ENCODE results near the gene EEF1AKMT3. TPM values are rescaled to one million over a fixed set of nuclear protein-coding genes. Genes with fewer than 3 reads are reported as not detected.
A peak's percentile ranks its signal among the peaks of the same experiment; 100 is the strongest.

Gene EEF1AKMT3
- total RNA-seq, 2 experiments from 2014 or later, result 4.0 to 4.3 TPM

DNA sequence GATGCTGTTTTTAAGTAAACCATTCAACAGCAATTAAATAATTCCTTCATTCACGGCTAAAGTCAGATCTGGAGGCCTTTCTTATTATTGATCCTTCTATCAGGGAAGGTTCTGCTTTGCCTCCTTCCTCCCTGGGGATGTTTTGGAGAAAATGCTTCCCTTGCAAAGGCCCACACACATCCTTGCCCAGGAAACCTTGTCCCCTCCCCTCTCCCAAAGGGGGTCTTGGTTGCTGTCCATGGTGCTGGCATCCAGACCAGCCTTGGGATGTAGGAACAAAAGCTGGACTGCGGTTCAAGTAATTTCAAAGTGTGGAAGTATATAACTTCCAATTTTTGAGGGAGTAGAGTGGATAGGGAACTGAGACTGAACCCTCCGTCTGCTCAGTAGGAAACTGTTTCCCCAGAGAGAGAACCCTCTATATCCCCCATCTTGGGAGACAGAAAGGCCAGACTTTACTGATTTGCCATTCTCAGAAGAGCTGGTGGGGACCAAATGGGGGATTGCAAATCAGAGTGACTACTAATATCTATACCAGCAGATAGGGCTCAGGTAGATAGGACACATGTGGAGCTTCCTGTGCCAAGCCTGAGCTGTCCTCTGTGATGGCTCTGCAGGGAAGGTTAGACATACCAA is 11.9 kb upstream of the EEF1AKMT3 start:
- no peak for TF ChIP-seq CTCF (IDR thresholded peaks at IDR 0.05)
- intact Hi-C loops (cut with micrococcal nuclease), result no loop called here
- ChIA-PET CTCF (interaction anchor here (1.0 to 10.4 kb wide), 7 partner anchors 18 to 145 kb away, joined by 3 to 122 read pairs (median 6); partner anchors contain the start of genes EEF1AKMT3, METTL1 and TSFM), POLR2A (interaction anchor here (0.9 to 1.2 kb wide), 3 partner anchors 20 to 49 kb away, joined by 3 read pairs; partner anchors contain the start of gene TSFM)
- Mint-ChIP-seq H3K27me3 (no peaks in the 10 kb centered on the region), H3K4me1 (ENCODE audit: low read depth) (peaks cover 42% of the 10 kb centered on the region), H3K27ac (no peak overlapping the region), H3K9me3 (no peaks in the 10 kb centered on the region), H3K36me3 (ENCODE audit: low read depth) (peaks cover 55% of the 10 kb centered on the region), H3K4me3 (no peak overlapping the region)
- ATAC-seq, result no peak
- DNase-seq, result no peak

GRCh38 chr12:57761391-57761998 is 10.9 kb upstream of the EEF1AKMT3 start:
- no peak overlapping the region for H3K27ac Mint-ChIP-seq
- ATAC-seq, result no peak
- H3K4me1 Mint-ChIP-seq (ENCODE audit: low read depth), result peaks cover 42% of the 10 kb centered on the region
- DNase-seq, result no peak
- POLR2A ChIA-PET, result interaction anchor here (0.9 to 1.2 kb wide), 3 partner anchors 11 to 137 kb away, joined by 3 read pairs; partner anchors contain the start of genes EEF1AKMT3, METTL1 and TSFM
- no peak overlapping the region for H3K4me3 Mint-ChIP-seq
- intact Hi-C loops (cut with micrococcal nuclease), result no loop called here
- H3K9me3 Mint-ChIP-seq, result no peaks in the 10 kb centered on the region
- no peak for TF ChIP-seq CTCF (IDR thresholded peaks at IDR 0.05)
- H3K27me3 Mint-ChIP-seq, result peaks cover 3% of the 10 kb centered on the region
- CTCF ChIA-PET, result interaction anchor here (0.8 to 10.4 kb wide), 3 partner anchors 17 to 143 kb away, joined by 3 to 122 read pairs (median 4); partner anchors contain the start of genes EEF1AKMT3, METTL1 and TSFM
- peaks cover 55% of the 10 kb centered on the region for H3K36me3 Mint-ChIP-seq (ENCODE audit: low read depth)

DNA sequence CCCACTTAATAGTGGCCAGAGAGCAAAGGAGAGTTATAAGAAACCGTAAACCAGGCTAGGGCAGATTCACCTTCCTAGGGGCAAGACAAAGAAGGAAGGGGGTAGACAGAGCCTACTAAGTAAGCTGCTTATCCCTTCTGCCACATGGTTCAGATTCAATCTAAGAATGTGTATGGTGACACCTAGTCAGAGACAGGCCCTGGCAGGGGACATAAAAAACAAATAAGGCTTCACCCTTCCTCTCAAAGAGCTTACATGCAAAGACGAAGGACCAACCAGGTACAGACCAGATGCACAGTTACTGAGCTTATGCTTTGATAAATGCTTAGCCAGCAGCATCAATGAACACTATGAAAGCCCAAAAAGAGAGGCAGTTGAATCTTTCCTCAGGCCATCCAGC is 10.0 kb upstream of the EEF1AKMT3 start:
- DNase-seq, result no peak
- intact Hi-C loops (cut with micrococcal nuclease), result no loop called here
- no peak overlapping the region for H3K4me3 Mint-ChIP-seq
- ATAC-seq, result no peak
- H3K36me3 Mint-ChIP-seq (ENCODE audit: low read depth), result peaks cover 49% of the 10 kb centered on the region
- POLR2A ChIA-PET, result interaction anchor here (1.2 kb wide), 1 partner anchor 10 kb away, joined by 3 read pairs; the partner anchor contains the start of genes EEF1AKMT3 and METTL1
- TF ChIP-seq CTCF (IDR thresholded peaks at IDR 0.05), result no peak
- peaks cover 6% of the 10 kb centered on the region for H3K27me3 Mint-ChIP-seq
- H3K4me1 Mint-ChIP-seq (ENCODE audit: low read depth), result peaks cover 42% of the 10 kb centered on the region
- no peaks in the 10 kb centered on the region for H3K9me3 Mint-ChIP-seq
- H3K27ac Mint-ChIP-seq, result no peak overlapping the region
- CTCF ChIA-PET, result interaction anchor here (0.7 to 10.4 kb wide), 3 partner anchors 16 to 142 kb away, joined by 3 to 122 read pairs (median 3); partner anchors contain the start of genes EEF1AKMT3, METTL1, TSFM and TSPAN31

DNA sequence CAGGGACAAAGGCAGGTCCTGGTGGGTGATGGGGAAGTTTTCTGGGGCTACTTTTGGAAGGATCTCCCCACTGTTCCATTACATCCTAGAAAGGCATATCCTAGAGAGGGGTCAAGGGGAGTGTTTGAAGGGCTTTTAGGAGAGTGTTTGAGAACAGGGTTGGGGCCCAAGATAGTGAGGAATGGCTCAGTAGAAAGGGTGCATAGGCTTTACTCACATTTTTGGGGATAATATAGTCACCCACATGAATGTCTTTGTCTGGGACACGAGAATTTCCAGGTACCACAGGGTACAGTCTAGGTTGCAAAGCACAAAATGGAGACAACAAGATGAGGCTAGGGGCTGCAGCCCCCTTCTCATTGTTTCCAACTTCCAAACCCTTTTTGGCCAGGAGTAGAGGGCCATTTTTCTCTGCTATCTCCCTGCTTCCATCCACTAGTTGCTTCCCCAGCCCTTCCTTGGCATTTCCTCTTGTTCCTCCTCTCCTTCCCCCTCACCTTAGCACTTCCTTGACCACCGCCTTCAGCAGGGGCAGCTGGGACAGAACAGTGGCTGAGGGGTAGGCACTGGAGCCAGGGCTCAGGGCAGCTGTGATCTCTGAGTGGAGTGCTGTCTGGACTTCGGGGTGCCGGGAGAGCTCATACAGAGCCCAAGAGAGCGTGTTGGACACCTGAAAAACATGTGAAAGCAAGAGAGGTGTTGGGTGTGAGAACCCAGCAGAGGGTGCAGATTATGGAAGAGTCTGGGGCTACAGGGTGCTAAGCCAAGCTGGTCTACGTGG is 8.3 kb upstream of the EEF1AKMT3 start:
- ATAC-seq (no peak), DNase-seq (no peak)
- peaks cover 6% of the 10 kb centered on the region for H3K27me3 Mint-ChIP-seq
- ChIA-PET CTCF (interaction anchor here (0.7 to 10.4 kb wide), 10 partner anchors 8 to 142 kb away, joined by 3 to 122 read pairs (median 3); partner anchors contain the start of genes CDK4, EEF1AKMT3, MARCHF9 and METTL1), POLR2A (interaction anchor here (0.7 to 1.6 kb wide), 8 partner anchors 7 to 131 kb away, joined by 3 to 10 read pairs (median 4); partner anchors contain the start of genes CTDSP2, MARCHF9 and TSFM)
- intact Hi-C loops (cut with micrococcal nuclease), result no loop called here
- peak overlapping the region; percentile 80 for H3K4me3 Mint-ChIP-seq
- H3K36me3 Mint-ChIP-seq (ENCODE audit: low read depth), result peaks cover 52% of the 10 kb centered on the region
- TF ChIP-seq CTCF (IDR thresholded peaks at IDR 0.05), result no peak
- H3K9me3 Mint-ChIP-seq, result no peaks in the 10 kb centered on the region
- peak overlapping the region; percentile 70 for H3K27ac Mint-ChIP-seq
- peaks cover 38% of the 10 kb centered on the region for H3K4me1 Mint-ChIP-seq (ENCODE audit: low read depth)

Data from activated CD8-positive, alpha-beta T cell treated with anti-CD3 and anti-CD28 coated beads for 36 hours (primary cell).